HG03066 (cell line): ENCODE measurements around the gene GRIK2.
A peak's percentile ranks its signal among the peaks of the same experiment; 100 is the strongest.
"Not testable (repeated sequence)": the region's sequence is repeated elsewhere in the genome, so short reads cannot be mapped to it uniquely, and the experiment has no call there.

Source experiments
- ATAC-seq: cut with Tn5 transposase; IDR thresholded peaks from one replicate; pipeline ENCODE4 v1.9.1; 2021; ENCODE audit warnings: low read depth; ENCODE audit not compliant: unreplicated experiment

Gene GRIK2

GRCh38 chr6:101607111-101607690 is 213.7 kb downstream of the GRIK2 start:
- ATAC-seq: no peak

GRCh38 chr6:101608703-101609102 is 215.2 kb downstream of the GRIK2 start:
- ATAC-seq: no peak

GRCh38 chr6:101613556-101613955 is 220.0 kb downstream of the GRIK2 start:
- ATAC-seq: no peak

- no peak for ATAC-seq
Observed at GRCh38 chr6:101614774-101615173, 221.3 kb downstream of the GRIK2 start.

- no peak for ATAC-seq
Observed at GRCh38 chr6:101626269-101626668, 232.8 kb downstream of the GRIK2 start.

- ATAC-seq: no peak
Observed at GRCh38 chr6:101630941-101631340, 237.4 kb downstream of the GRIK2 start.

- no peak for ATAC-seq
Observed at GRCh38 chr6:101633081-101633480, 239.6 kb downstream of the GRIK2 start.

- ATAC-seq: not testable (repeated sequence)
Observed at GRCh38 chr6:101638865-101639264, 245.4 kb downstream of the GRIK2 start.

GRCh38 chr6:101640131-101640530 is 246.6 kb downstream of the GRIK2 start:
- no peak for ATAC-seq

- no peak for ATAC-seq
Observed at GRCh38 chr6:101645770-101646169, 252.3 kb downstream of the GRIK2 start.

- ATAC-seq: no peak
Observed at GRCh38 chr6:101650402-101651100, 257.0 kb downstream of the GRIK2 start.

GRCh38 chr6:101652079-101652478 is 258.6 kb downstream of the GRIK2 start:
- no peak for ATAC-seq

GRCh38 chr6:101655109-101655508 is 261.6 kb downstream of the GRIK2 start:
- no peak for ATAC-seq

- ATAC-seq: peak; percentile 81
Observed at GRCh38 chr6:101662111-101662897, 268.8 kb downstream of the GRIK2 start.

GRCh38 chr6:101663100-101663499 is 269.6 kb downstream of the GRIK2 start:
- no peak for ATAC-seq

GRCh38 chr6:101666256-101666655 is 272.7 kb downstream of the GRIK2 start:
- no peak for ATAC-seq

- ATAC-seq: no peak
Observed at GRCh38 chr6:101668496-101669030, 275.1 kb downstream of the GRIK2 start.

- ATAC-seq: no peak
Observed at GRCh38 chr6:101676187-101676586, 282.7 kb downstream of the GRIK2 start.

- no peak for ATAC-seq
Observed at GRCh38 chr6:101682937-101683336, 289.4 kb downstream of the GRIK2 start.

GRCh38 chr6:101683884-101684283 is 290.4 kb downstream of the GRIK2 start:
- no peak for ATAC-seq

- ATAC-seq: no peak
Observed at GRCh38 chr6:101686653-101687052, 293.1 kb downstream of the GRIK2 start.
